Skeletal muscle satellite cell (primary cell): Measurements from ENCODE around the gene SHBG. TPM values are rescaled to one million over a fixed set of nuclear protein-coding genes. Genes with fewer than 3 reads are reported as not detected.

Experiments used
- H3K27me3 ChIP-seq: 2 replicates; pipeline ENCODE4 v1.7.0; 2013; ENCODE audit warnings: low read length; ENCODE audit not compliant: control insufficient read depth, insufficient read depth
- H3K36me3 ChIP-seq: 2 replicates; pipeline ENCODE4 v1.7.0; 2013; ENCODE audit warnings: mild to moderate bottlenecking, control low read depth, low read length; ENCODE audit not compliant: insufficient read depth
- H3K4me1 ChIP-seq: 2 replicates; pipeline ENCODE4 v1.7.0; 2013; ENCODE audit warnings: low read length; ENCODE audit not compliant: control insufficient read depth, insufficient read depth
- H3K4me2 ChIP-seq: 2 replicates; pipeline ENCODE4 v1.7.0; 2013; ENCODE audit warnings: mild to moderate bottlenecking, low read length
- H3K4me3 ChIP-seq: 2 replicates; pipeline ENCODE4 v1.7.0; 2013; ENCODE audit warnings: low read length
- H3K9ac ChIP-seq: 2 replicates; pipeline ENCODE4 v1.7.0; 2013; ENCODE audit warnings: mild to moderate bottlenecking, low read depth, low read length, moderate library complexity
- H3K9me3 ChIP-seq: replicated peaks from 2 replicates; pipeline ENCODE4 v1.7.0; 2013; ENCODE audit warnings: mild to moderate bottlenecking, control low read depth, low read length
- small RNA-seq: library from RNA; depleted of rRNA; stranded (forward); fragments of <200 nt; gene quantifications from one replicate; pipeline ENCODE3, GENCODE V24; 2012

The SHBG gene

GRCh38 chr17:7677388-7678067, 47.6 kb downstream of the SHBG start:
- Histone ChIP-seq H3K27me3 (no peaks in the 10 kb centered on the region), H3K9me3 (peaks cover 4% of the 10 kb centered on the region), H3K4me3 (no peak overlapping the region), H3K4me2 (no peak overlapping the region), H3K9ac (no peak overlapping the region), H3K4me1 (no peaks in the 10 kb centered on the region), H3K36me3 (peaks cover 26% of the 10 kb centered on the region)

Small RNA genes within 50 kb of the gene (small RNA-seq; reads per million reads assigned to genes)
- gene CD68 = not detected
